Nephron progenitor cell (in vitro differentiated cells): ENCODE results near the gene CHRNA1.

Source experiments
- DNase-seq: peaks from one replicate; pipeline ENCODE4 v3.0.0; 2021
- H3K27ac Mint-ChIP-seq: 2 replicates; pipeline ENCODE4 v1.8.0; 2021; ENCODE audit warnings: mild to moderate bottlenecking, moderate library complexity, mixed read lengths
- H3K27me3 Mint-ChIP-seq: 2 replicates; pipeline ENCODE4 v1.8.0; 2021; ENCODE audit warnings: mild to moderate bottlenecking, low read depth, mixed read lengths; ENCODE audit not compliant: poor library complexity
- H3K36me3 Mint-ChIP-seq: 2 replicates; pipeline ENCODE4 v1.8.0; 2021; ENCODE audit warnings: low read depth, mixed read lengths
- H3K4me1 Mint-ChIP-seq: 2 replicates; pipeline ENCODE4 v1.8.0; 2021; ENCODE audit warnings: mixed read lengths
- H3K4me3 Mint-ChIP-seq: 2 replicates; pipeline ENCODE4 v1.8.0; 2021; ENCODE audit warnings: mild to moderate bottlenecking, moderate library complexity, mixed read lengths
- H3K9me3 Mint-ChIP-seq: 2 replicates; pipeline ENCODE4 v1.8.0; 2021; ENCODE audit warnings: mild to moderate bottlenecking, moderate library complexity, mixed read lengths
- CTCF ChIP-seq: fragments of 200-600 bp; sonication (generic); IDR thresholded peaks from 2 replicates; pipeline ENCODE4 v1.5.0; 2021; ENCODE audit warnings: antibody characterized with exemption

The CHRNA1 gene

GRCh38 chr2:174744111-174744510, 20.2 kb downstream of the CHRNA1 start:
- no peak for DNase-seq
- Mint-ChIP-seq H3K4me1 (peaks cover 17% of the 10 kb centered on the region), H3K36me3 (no peaks in the 10 kb centered on the region), H3K27me3 (peaks cover 13% of the 10 kb centered on the region), H3K4me3 (no peak overlapping the region), H3K27ac (no peak overlapping the region), H3K9me3 (no peaks in the 10 kb centered on the region)
- no peak for TF ChIP-seq CTCF

- Mint-ChIP-seq H3K27ac (no peak overlapping the region), H3K36me3 (no peaks in the 10 kb centered on the region), H3K9me3 (no peaks in the 10 kb centered on the region), H3K27me3 (peaks cover 4% of the 10 kb centered on the region), H3K4me1 (peaks cover 17% of the 10 kb centered on the region), H3K4me3 (no peak overlapping the region)
- DNase-seq, result no peak
- TF ChIP-seq CTCF, result no peak
These were observed 23.6 kb downstream of the CHRNA1 start for GRCh38 chr2:174740721-174741120.

- Mint-ChIP-seq H3K27me3 (no peaks in the 10 kb centered on the region), H3K4me1 (peaks cover 29% of the 10 kb centered on the region), H3K27ac (no peak overlapping the region), H3K36me3 (no peaks in the 10 kb centered on the region), H3K4me3 (no peak overlapping the region), H3K9me3 (peaks cover 7% of the 10 kb centered on the region)
- no peak for DNase-seq
- TF ChIP-seq CTCF, result no peak
These were observed 25.4 kb downstream of the CHRNA1 start for GRCh38 chr2:174738841-174739240.

GRCh38 chr2:174731546-174731945, 32.7 kb downstream of the CHRNA1 start:
- Mint-ChIP-seq H3K4me3 (no peak overlapping the region), H3K27me3 (peaks cover 12% of the 10 kb centered on the region), H3K36me3 (no peaks in the 10 kb centered on the region), H3K27ac (no peak overlapping the region), H3K4me1 (peaks cover 11% of the 10 kb centered on the region), H3K9me3 (peaks cover 7% of the 10 kb centered on the region)
- TF ChIP-seq CTCF, result no peak
- no peak for DNase-seq

GRCh38 chr2:174730698-174731018, 33.6 kb downstream of the CHRNA1 start:
- no peak overlapping the region for H3K4me3 Mint-ChIP-seq
- peak overlapping the region; percentile 41 for H3K27ac Mint-ChIP-seq
- peaks cover 16% of the 10 kb centered on the region for H3K27me3 Mint-ChIP-seq
- H3K4me1 Mint-ChIP-seq, result peaks cover 11% of the 10 kb centered on the region
- no peak for DNase-seq
- H3K36me3 Mint-ChIP-seq, result no peaks in the 10 kb centered on the region
- no peak for TF ChIP-seq CTCF
- peaks cover 7% of the 10 kb centered on the region for H3K9me3 Mint-ChIP-seq

- Mint-ChIP-seq H3K36me3 (no peaks in the 10 kb centered on the region), H3K27ac (peak overlapping the region; percentile 41), H3K4me1 (peaks cover 9% of the 10 kb centered on the region), H3K9me3 (peaks cover 5% of the 10 kb centered on the region), H3K27me3 (peaks cover 16% of the 10 kb centered on the region), H3K4me3 (peak overlapping the region; percentile 57)
- DNase-seq, result no peak
- no peak for TF ChIP-seq CTCF
These were observed 34.2 kb downstream of the CHRNA1 start for GRCh38 chr2:174729797-174730697.
